Uterus (tissue), 4 donors: Measurements from ENCODE around the gene FCRL5. TPM values are rescaled to one million over a fixed set of nuclear protein-coding genes. Genes with fewer than 3 reads are reported as not detected.

ENCODE experiments used
- DNase-seq, 2 donors: peaks; one replicate each; pipeline ENCODE4 v3.0.0-alpha.2; 2019 to 2020
- H3K27ac ChIP-seq, 2 donors: fragments of 200-600 bp; sonication (generic); 1 replicate in 1 of 2; 2 replicates in 1 of 2; pipeline ENCODE4 v1.5.1; 2016 to 2018
- H3K27me3 ChIP-seq, 2 donors: fragments of 200-600 bp; sonication (generic); one replicate each; pipeline ENCODE4 v1.5.1; 2018 to 2019; ENCODE audit warnings: control low read depth in 1 of 2
- H3K36me3 ChIP-seq, 2 donors: fragments of 200-600 bp; sonication (generic); one replicate each; pipeline ENCODE4 v1.5.1; 2019; ENCODE audit warnings: control low read depth in 1 of 2
- H3K4me1 ChIP-seq, 2 donors: fragments of 200-600 bp; sonication (generic); one replicate each; pipeline ENCODE4 v1.5.1; 2018 to 2019; ENCODE audit warnings: control low read depth in 1 of 2
- H3K4me3 ChIP-seq, 2 donors: fragments of 200-600 bp; sonication (generic); 1 replicate in 1 of 2; 2 replicates in 1 of 2; pipeline ENCODE4 v1.5.1; 2018 to 2019; ENCODE audit warnings: mild to moderate bottlenecking in 1 of 2
- H3K9me3 ChIP-seq, 2 donors: fragments of 200-600 bp; sonication (generic); one replicate each; pipeline ENCODE4 v1.5.1; 2019; ENCODE audit warnings: control low read depth in 1 of 2
- POLR2A ChIP-seq, 2 donors: fragments of 450-650 bp; IDR thresholded peaks; one replicate each; pipeline ENCODE4 v1.6.1; 2016; ENCODE audit warnings: antibody characterized with exemption in 2 of 2, mild to moderate bottlenecking in 1 of 2, moderate library complexity in 1 of 2
- intact Hi-C: fragments of 100-400 bp; cut with DNase I; formaldehyde crosslinking; loops from one replicate; pipeline ENCODE4 v1.15.1; 2023; ENCODE audit warnings: low total_unique reads
- total RNA-seq, 4 donors: library from RNA; depleted of rRNA in 3 of 4; stranded (reverse); fragments of >200 nt in 3 of 4; gene quantifications; one replicate each; pipeline versions ENCODE4 v1.1.0 to v1.2.4, GENCODE V29; 2014 to 2023
- TF ChIP-seq, protein P1 (sequence below), 4 experiments: fragments of 200-600 bp in 2 of 4; fragments of 450-650 bp in 2 of 4; sonication (generic) in 2 of 4; IDR thresholded peaks; one replicate each; pipeline ENCODE4 v1.5.1; 2016 to 2019; ENCODE audit warnings: antibody characterized with exemption in 4 of 4, mild to moderate bottlenecking in 2 of 4, moderate library complexity in 1 of 4
- donor health status: DM: yes; HTN: yes; CAD: no.

FCRL5 gene
- 1 to 10 TPM in 1 of 4 donors, under 1 TPM in 1, not detected in 2; 0.48 to 1.3 TPM for total RNA-seq

DNA sequence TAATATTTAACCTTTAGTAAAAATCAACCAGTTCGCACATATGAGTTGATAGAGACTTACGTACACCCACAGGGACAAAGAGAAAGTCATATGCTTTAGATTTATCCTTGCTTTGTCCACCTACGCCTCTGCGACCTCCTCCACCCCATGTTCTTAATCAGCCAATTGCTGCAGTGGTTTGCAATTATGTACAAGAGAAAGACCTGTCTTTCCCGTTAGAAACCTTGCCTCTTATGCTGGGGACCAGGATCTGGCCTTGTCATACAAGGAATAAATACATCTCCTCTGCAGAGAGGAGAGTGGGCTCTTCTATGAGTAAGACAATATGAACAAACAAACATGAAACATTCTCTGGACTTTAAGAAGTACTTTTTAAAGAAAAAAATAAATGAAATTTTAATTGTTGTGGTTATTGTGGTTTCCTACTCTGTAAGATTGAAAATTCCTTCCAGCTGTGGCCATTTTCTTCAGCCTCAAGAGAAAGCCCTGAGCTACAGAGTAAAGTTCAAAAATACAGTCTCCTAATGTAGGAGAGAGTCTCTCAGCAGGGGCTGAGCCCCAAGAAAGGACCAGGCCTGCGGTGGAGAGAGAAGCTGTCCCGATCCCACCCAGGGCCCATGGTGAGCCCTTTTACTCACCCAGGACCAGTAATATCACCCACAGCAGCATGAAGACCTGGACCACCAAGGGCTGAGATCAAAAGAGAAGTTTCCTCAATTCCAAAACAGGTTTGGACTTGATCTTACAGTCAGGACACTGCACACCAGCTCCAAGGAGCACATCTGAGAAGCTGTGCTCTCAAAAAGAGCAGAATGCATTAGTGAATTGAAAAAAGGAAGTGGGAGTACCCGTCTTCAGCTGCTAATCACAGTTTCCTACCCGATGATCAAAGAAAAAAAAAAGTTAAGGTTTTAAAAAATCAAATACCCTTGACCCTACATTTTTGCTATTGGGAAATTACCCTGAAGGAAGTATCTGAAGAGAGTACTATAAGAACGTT is at the start of gene FCRL5:
TSS of gene FCRL5 (minus strand) at position 822 of the 1,000 bp plus-strand sequence. CDS start at position 669, 153 bp downstream.
- Histone ChIP-seq H3K27me3 (no peaks in the 10 kb centered on the region), H3K27ac (no peak within 1 kb of the TSS), H3K9me3 (no peaks in the 10 kb centered on the region), H3K36me3 (no peaks in the 10 kb centered on the region), H3K4me1 (no peaks in the 10 kb centered on the region), H3K4me3 (no peak within 1 kb of the TSS)
- intact Hi-C loops, result no loop called here
- no peak for TF ChIP-seq POLR2A (IDR thresholded peaks at IDR 0.05)
- TF ChIP-seq, protein P1, sequence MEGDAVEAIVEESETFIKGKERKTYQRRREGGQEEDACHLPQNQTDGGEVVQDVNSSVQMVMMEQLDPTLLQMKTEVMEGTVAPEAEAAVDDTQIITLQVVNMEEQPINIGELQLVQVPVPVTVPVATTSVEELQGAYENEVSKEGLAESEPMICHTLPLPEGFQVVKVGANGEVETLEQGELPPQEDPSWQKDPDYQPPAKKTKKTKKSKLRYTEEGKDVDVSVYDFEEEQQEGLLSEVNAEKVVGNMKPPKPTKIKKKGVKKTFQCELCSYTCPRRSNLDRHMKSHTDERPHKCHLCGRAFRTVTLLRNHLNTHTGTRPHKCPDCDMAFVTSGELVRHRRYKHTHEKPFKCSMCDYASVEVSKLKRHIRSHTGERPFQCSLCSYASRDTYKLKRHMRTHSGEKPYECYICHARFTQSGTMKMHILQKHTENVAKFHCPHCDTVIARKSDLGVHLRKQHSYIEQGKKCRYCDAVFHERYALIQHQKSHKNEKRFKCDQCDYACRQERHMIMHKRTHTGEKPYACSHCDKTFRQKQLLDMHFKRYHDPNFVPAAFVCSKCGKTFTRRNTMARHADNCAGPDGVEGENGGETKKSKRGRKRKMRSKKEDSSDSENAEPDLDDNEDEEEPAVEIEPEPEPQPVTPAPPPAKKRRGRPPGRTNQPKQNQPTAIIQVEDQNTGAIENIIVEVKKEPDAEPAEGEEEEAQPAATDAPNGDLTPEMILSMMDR (IDR thresholded peaks at IDR 0.05), result no peak
- DNase-seq, result no peak

GRCh38 chr1:157600236-157600635 is 47.9 kb upstream of the FCRL5 start:
- Histone ChIP-seq H3K4me3 (no peak overlapping the region), H3K4me1 (no peaks in the 10 kb centered on the region)
- intact Hi-C loops, result no loop called here

GRCh38 chr1:157597959-157598667 is 45.8 kb upstream of the FCRL5 start, which contains the start of gene FCRL4:
Gene FCRL4, minus strand, starts transcription at chr1:157598085. Its CDS starts 141 bp downstream, at chr1:157597944.
- DNase-seq, result no peak
- no peaks in the 10 kb centered on the region for H3K4me1 ChIP-seq
- no peak within 1 kb of the TSS for H3K4me3 ChIP-seq
- no peak for TF ChIP-seq POLR2A (IDR thresholded peaks at IDR 0.05)
- TF ChIP-seq, protein P1 (IDR thresholded peaks at IDR 0.05), result no peak
- intact Hi-C loops, result no loop called here
- no peak within 1 kb of the TSS for H3K27ac ChIP-seq
- H3K36me3 ChIP-seq, result no peaks in the 10 kb centered on the region
- no peaks in the 10 kb centered on the region for H3K27me3 ChIP-seq
- H3K9me3 ChIP-seq, result no peaks in the 10 kb centered on the region

More at GRCh38 chr1:157600236-157600635, 47.9 kb upstream of the FCRL5 start:
- TF ChIP-seq, protein P1 (IDR thresholded peaks at IDR 0.05), result no peak
- TF ChIP-seq POLR2A (IDR thresholded peaks at IDR 0.05), result no peak
- H3K9me3 ChIP-seq, result no peaks in the 10 kb centered on the region
- no peaks in the 10 kb centered on the region for H3K36me3 ChIP-seq
- H3K27me3 ChIP-seq, result no peaks in the 10 kb centered on the region
- no peak for DNase-seq
- no peak overlapping the region for H3K27ac ChIP-seq

GRCh38 chr1:157596384-157596783 is 44.1 kb upstream of the FCRL5 start:
- intact Hi-C loops, result no loop called here
- Histone ChIP-seq H3K36me3 (no peaks in the 10 kb centered on the region), H3K9me3 (no peaks in the 10 kb centered on the region), H3K27me3 (no peaks in the 10 kb centered on the region), H3K4me3 (no peak overlapping the region), H3K4me1 (no peaks in the 10 kb centered on the region), H3K27ac (no peak overlapping the region)
- DNase-seq, result no peak
- no peak for TF ChIP-seq POLR2A (IDR thresholded peaks at IDR 0.05)
- TF ChIP-seq, protein P1 (IDR thresholded peaks at IDR 0.05), result no peak
